ENCODE measurements around the gene ULK4. TPM values are rescaled to one million over a fixed set of nuclear protein-coding genes. Genes with fewer than 3 reads are reported as not detected.

ULK4 gene
- total and polyA plus RNA-seq, 2 of the 4 experiments (the other 2 are of a cell fraction) = 2.7 to 5.0 TPM

- Histone ChIP-seq H2BK15ac (ENCODE audit: low read depth, low read length) (no peak overlapping the region), H3K4me2 (ENCODE audit: low read depth, low read length) (no peak overlapping the region), H3K23ac (ENCODE audit: low read depth, low read length) (no peak overlapping the region), H3K36me3 (ENCODE audit: control insufficient read depth, insufficient read depth, low read length) (no peaks in the 10 kb centered on the region), H3K9me3 (ENCODE audit: control insufficient read depth, insufficient read depth, low read length) (no peaks in the 10 kb centered on the region), H2BK5ac (ENCODE audit: low read depth, low read length, poor library complexity, severe bottlenecking) (no peak overlapping the region), H2BK20ac (ENCODE audit: low read depth, low read length) (no peak overlapping the region), H3K9ac (ENCODE audit: low read depth, low read length) (no peak overlapping the region), H3K9me1 (ENCODE audit: insufficient read depth, low read length) (no peaks in the 10 kb centered on the region), H4K91ac (ENCODE audit: insufficient read depth, low read depth, low read length) (no peak overlapping the region), H3K18ac (ENCODE audit: low read depth, low read length) (no peak overlapping the region), H2AK5ac (ENCODE audit: low read depth, low read length) (no peak overlapping the region), H3K79me1 (ENCODE audit: low read depth in 1 of 2, low read length in 2 of 2) (no peaks in the 10 kb centered on the region), H4K5ac (ENCODE audit: low read depth, low read length) (no peak overlapping the region), H3K4me1 (ENCODE audit: control insufficient read depth, insufficient read depth, low read length) (no peaks in the 10 kb centered on the region), H3K14ac (replicated peaks; ENCODE audit: low read depth, low read length) (no peak overlapping the region), H3K4me3 (ENCODE audit: insufficient read depth, low read depth, low read length) (no peak overlapping the region), H3K56ac (ENCODE audit: extremely low read depth, insufficient read depth, low read length) (no peak overlapping the region), H3K27me3 (ENCODE audit: control insufficient read depth, insufficient read depth, low read length) (no peaks in the 10 kb centered on the region), H3K27ac (ENCODE audit: insufficient read depth, low read length) (no peak overlapping the region), H4K20me1 (ENCODE audit: insufficient read depth, low read length) (no peaks in the 10 kb centered on the region), H4K8ac (ENCODE audit: low read depth in 2 of 2, low read length in 2 of 2) (no peak overlapping the region), H2BK120ac (ENCODE audit: low read depth, low read length) (no peak overlapping the region), H2AFZ (replicated peaks; ENCODE audit: low read length, poor library complexity) (no peak overlapping the region), H2AK9ac (replicated peaks; ENCODE audit: low read depth, low read length, poor library complexity) (no peak overlapping the region), H3K4ac (ENCODE audit: low read depth, low read length) (no peak overlapping the region)
- in situ Hi-C loops (cut with MboI; ENCODE audit: low sequenced_read_pairs) (no loop called here), intact Hi-C loops (cut with micrococcal nuclease) (no loop called here), dilution Hi-C loops (cut with HindIII; ENCODE audit: low sequenced_read_pairs, unreplicated experiment) (no loop called here)
- BruUV-seq (replicated peaks) = no TSS peak
- DNase-seq = no peak
- ChIA-PET POLR2A (ENCODE audit: unreplicated experiment) (no interaction called here), CTCF (no interaction called here)
- TF ChIP-seq MXI1 (IDR thresholded peaks at IDR 0.05; ENCODE audit: borderline replicate concordance, low read depth, low read length) = no peak
- TF ChIP-seq BHLHE40 (IDR thresholded peaks at IDR 0.05; ENCODE audit: low read depth, low read length) = no peak
- no peak for TF ChIP-seq SMC3 (IDR thresholded peaks at IDR 0.05; ENCODE audit: low read depth, low read length)
- no peak for TF ChIP-seq MAZ (IDR thresholded peaks at IDR 0.05; ENCODE audit: borderline replicate concordance, low read depth, low read length)
- no peak for TF ChIP-seq RCOR1 (IDR thresholded peaks at IDR 0.05; ENCODE audit: insufficient replicate concordance, low read length)
- no peak for TF ChIP-seq CHD1 (IDR thresholded peaks at IDR 0.05; ENCODE audit: low read depth, low read length)
- no peak for TF ChIP-seq MAFK (IDR thresholded peaks at IDR 0.05; ENCODE audit: low read depth, low read length)
- TF ChIP-seq RFX5 (IDR thresholded peaks at IDR 0.05; ENCODE audit: low read depth, low read length) = no peak
- no peak for ATAC-seq (ENCODE audit: low read depth)
- WGBS, 2 experiments (ENCODE audit: extremely low coverage in 2 of 2, insufficient read length in 1 of 2) = no CpG with 5 or more reads among the region's 3 CpGs
These were observed 592.1 kb downstream of the ULK4 start for GRCh38 chr3:41369838-41370237.
